Esophagus (tissue), 2 donors: ENCODE data around the gene HDDC2. TPM values are rescaled to one million over a fixed set of nuclear protein-coding genes. Genes with fewer than 3 reads are reported as not detected.
A peak's percentile ranks its signal among the peaks of the same experiment; 100 is the strongest.

ENCODE experiments used
- H3K27ac ChIP-seq, 2 donors: one replicate each; pipeline ENCODE4 v1.5.1; 2013; ENCODE audit warnings: low read depth in 2 of 2, mild to moderate bottlenecking in 2 of 2, inconsistent platforms in 1 of 2, low read length in 1 of 2, moderate library complexity in 1 of 2
- H3K27me3 ChIP-seq, 2 donors: one replicate each; pipeline ENCODE4 v1.6.1; 2013; ENCODE audit warnings: low read length in 2 of 2, control low read depth in 1 of 2, mild to moderate bottlenecking in 1 of 2; ENCODE audit not compliant: insufficient read depth in 2 of 2, control insufficient read depth in 1 of 2
- H3K36me3 ChIP-seq, 2 donors: one replicate each; pipeline ENCODE4 v1.6.1; 2013; ENCODE audit warnings: low read length in 1 of 2; ENCODE audit not compliant: control insufficient read depth in 2 of 2, insufficient read depth in 2 of 2
- H3K4me1 ChIP-seq, 2 donors: one replicate each; pipeline ENCODE4 v1.6.1; 2013; ENCODE audit warnings: low read length in 1 of 2; ENCODE audit not compliant: control insufficient read depth in 2 of 2, insufficient read depth in 2 of 2
- H3K4me3 ChIP-seq, 2 donors: one replicate each; pipeline ENCODE4 v1.5.1; 2013; ENCODE audit warnings: low read length in 2 of 2, mild to moderate bottlenecking in 2 of 2, low read depth in 1 of 2, moderate library complexity in 1 of 2
- H3K9me3 ChIP-seq, 2 donors: one replicate each; pipeline ENCODE4 v1.6.1; 2013; ENCODE audit warnings: mild to moderate bottlenecking in 2 of 2, low read depth in 1 of 2, low read length in 1 of 2, moderate library complexity in 1 of 2; ENCODE audit not compliant: control insufficient read depth in 2 of 2, insufficient read depth in 1 of 2
- WGBS, 2 donors: extraction: QIAGEN DNeasy Blood & Tissue Kit; methylation state at CpG; one replicate each; pipeline ENCODE4 v1.1.7; 2013; 5-methylcytosine and 5-hydroxymethylcytosine counted together
- polyA plus RNA-seq, 2 donors: library from polyadenylated mRNA; stranded (reverse); fragments of 200-250 nt; gene quantifications; one replicate each; pipeline ENCODE4 v1.2.3, GENCODE V29; 2013
- donor health status: healthy with polysubstance abuse.
- donor health status: Bipolar disorder and iron deficiency.

The HDDC2 gene
- polyA plus RNA-seq, 2 donors, result 63.5 to 68.9 TPM

DNA sequence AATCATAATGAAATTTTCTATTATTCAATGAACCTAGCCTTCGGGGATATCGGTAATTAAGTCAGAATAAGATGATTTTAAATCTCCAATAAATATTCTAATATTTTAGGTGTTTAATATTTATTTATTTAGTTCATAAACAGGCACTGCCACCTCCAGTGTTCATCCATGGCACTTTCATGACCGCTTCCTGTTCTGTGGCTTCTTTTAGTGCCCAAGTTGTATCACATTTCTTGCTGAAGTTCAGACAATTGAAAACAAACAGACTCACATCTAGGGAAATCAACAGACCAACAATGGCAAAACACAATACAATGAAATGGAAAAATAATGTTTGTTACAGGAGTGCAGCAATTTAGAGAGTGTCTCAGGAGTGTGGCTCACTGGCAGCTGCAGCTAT, 26.0 kb downstream of the HDDC2 start:
- no peaks in the 10 kb centered on the region for H3K27me3 ChIP-seq
- WGBS, 2 donors, result 94 to 96% methylated on average over 3 of the region's 3 CpGs
- H3K4me3 ChIP-seq, result no peak overlapping the region
- H3K27ac ChIP-seq, result no peak overlapping the region
- peaks cover 0 to 5% of the 10 kb centered on the region in 2 donors for H3K4me1 ChIP-seq
- H3K9me3 ChIP-seq, result peaks cover 0 to 2% of the 10 kb centered on the region in 2 donors
- peaks cover 0 to 32% of the 10 kb centered on the region in 2 donors for H3K36me3 ChIP-seq

DNA sequence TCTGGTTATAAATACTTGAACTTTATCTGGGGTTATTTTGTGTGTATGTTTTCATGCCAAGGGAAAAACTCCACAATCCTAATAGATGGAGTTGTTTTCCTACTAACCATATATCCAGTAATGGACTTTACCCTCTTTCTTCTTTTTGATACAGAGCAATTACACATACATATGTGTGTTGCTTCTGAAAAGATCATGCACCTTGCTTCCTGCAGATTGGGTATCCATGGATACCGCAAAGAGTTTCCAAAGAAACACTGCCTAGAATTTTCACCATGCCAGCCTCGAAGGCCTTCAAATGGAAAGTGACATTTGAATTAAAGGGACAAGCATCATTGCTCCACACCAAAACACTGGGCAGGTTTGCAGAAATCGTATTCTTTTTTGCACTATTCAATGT, 26.8 kb downstream of the HDDC2 start:
- Histone ChIP-seq H3K9me3 (no peaks in the 10 kb centered on the region), H3K4me3 (no peak overlapping the region), H3K36me3 (peaks cover 0 to 26% of the 10 kb centered on the region in 2 donors), H3K27me3 (no peaks in the 10 kb centered on the region), H3K27ac (no peak overlapping the region), H3K4me1 (peaks cover 0 to 5% of the 10 kb centered on the region in 2 donors)
- 71 to 77% methylated on average over 3 of the region's 3 CpGs for WGBS, 2 donors

DNA sequence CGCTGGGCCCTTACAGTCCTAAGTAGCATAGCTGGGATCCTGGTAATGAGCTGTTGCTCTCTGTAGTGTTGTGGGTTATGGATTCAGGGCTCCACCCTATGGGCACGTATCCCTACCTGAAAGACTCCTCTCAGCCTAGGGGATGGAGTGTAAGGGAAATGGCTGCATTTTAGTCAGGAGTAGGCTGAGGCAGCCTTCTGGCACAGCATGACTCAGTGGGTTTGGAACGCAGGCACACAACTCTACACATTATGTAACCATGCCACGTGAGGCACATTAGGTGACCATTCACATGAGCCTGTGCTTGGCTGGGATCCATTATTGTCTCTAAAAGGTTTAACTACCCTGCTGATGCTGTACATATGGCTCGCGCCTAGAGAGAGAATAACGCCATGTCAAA, 27.8 kb downstream of the HDDC2 start:
- H3K27ac ChIP-seq, result peak overlapping the region in 1 of 2 donors; percentile 35
- peaks cover 0 to 24% of the 10 kb centered on the region in 2 donors for H3K36me3 ChIP-seq
- no peaks in the 10 kb centered on the region for H3K27me3 ChIP-seq
- H3K4me3 ChIP-seq, result no peak overlapping the region
- WGBS, 2 donors, result 80 to 81% methylated on average over 7 of the region's 7 CpGs
- peaks cover 0 to 5% of the 10 kb centered on the region in 2 donors for H3K4me1 ChIP-seq
- no peaks in the 10 kb centered on the region for H3K9me3 ChIP-seq

DNA sequence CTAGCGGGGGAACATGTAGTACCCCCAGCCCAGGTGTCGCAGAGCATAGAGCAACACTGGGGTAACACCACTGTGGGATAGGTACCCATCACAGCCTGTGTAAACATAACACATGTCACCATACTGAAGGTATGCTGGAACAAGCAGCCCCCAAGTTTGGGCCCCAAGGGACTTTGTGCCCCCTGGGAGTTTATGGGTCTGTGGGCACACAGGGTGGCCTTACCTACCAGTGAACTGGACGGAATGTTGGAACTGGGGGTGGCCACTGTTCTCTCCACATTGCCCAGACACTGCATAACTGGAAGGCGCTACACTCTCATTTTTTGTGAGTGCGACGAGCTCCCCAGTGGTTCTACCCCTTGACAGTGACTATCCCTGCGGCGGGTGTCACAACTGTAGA, 28.5 kb downstream of the HDDC2 start:
- peaks cover 0 to 26% of the 10 kb centered on the region in 2 donors for H3K36me3 ChIP-seq
- no peak overlapping the region for H3K27ac ChIP-seq
- no peak overlapping the region for H3K4me3 ChIP-seq
- H3K9me3 ChIP-seq, result no peaks in the 10 kb centered on the region
- WGBS, 2 donors, result 99 to 100% methylated on average over 8 of the region's 8 CpGs
- H3K27me3 ChIP-seq, result no peaks in the 10 kb centered on the region
- H3K4me1 ChIP-seq, result peaks cover 0 to 5% of the 10 kb centered on the region in 2 donors

DNA sequence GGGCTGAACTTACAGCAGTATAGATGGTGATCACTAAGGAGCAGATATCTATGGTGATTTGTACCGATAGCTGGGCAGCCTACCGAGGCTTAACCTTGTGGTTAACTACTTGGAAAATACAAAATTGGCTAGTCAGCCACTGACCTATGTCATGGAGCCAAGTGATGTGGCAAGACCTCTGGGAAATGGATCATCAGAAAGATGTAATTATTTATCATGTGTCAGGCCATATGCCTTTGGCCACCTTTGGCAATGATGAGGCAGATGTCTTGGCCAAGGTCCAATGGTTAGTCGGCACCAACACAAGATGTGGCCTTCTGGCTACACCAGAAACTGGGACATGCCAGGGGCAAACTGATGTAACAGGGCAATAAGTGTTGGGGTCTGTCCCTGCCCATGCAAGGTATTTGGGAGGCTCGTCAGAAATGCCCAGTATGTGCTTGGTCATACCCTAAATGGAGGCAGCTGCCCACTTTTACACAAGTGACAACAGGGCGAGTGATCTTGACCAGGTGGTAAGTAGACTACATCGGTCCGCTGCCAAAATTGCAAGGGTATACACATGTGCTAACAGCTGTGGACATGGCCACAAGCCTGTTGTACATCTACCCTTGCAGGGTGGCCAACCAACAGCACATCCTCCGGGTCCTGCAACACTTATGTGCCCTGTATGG, 30.1 kb downstream of the HDDC2 start:
- peaks cover 0 to 31% of the 10 kb centered on the region in 2 donors for H3K36me3 ChIP-seq
- WGBS, 2 donors, result 93 to 94% methylated on average over 8 of the region's 8 CpGs
- H3K9me3 ChIP-seq, result no peaks in the 10 kb centered on the region
- peaks cover 0 to 7% of the 10 kb centered on the region in 2 donors for H3K4me1 ChIP-seq
- H3K4me3 ChIP-seq, result no peak overlapping the region
- H3K27me3 ChIP-seq, result no peaks in the 10 kb centered on the region
- no peak overlapping the region for H3K27ac ChIP-seq

DNA sequence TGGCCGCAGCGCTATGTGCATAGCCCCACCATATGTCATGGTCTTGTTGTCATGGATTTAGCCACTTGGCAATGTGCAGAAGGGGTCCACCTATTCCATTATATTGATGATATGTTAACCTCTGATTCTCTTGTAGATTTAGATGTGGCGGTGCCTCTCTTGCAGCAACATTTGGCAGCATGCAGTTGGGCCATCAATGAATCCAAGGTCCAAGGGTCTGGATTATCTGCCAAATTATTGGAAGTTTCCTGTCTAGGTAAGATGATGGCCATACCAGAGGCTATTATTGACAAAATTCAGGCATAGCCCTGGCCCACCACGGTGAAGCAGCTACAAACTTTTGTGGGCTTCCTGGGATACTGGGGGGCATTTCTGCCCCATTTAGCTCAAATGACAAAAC, 31.4 kb downstream of the HDDC2 start:
- 97 to 98% methylated on average over 4 of the region's 4 CpGs for WGBS, 2 donors
- H3K36me3 ChIP-seq, result peaks cover 0 to 29% of the 10 kb centered on the region in 2 donors

DNA sequence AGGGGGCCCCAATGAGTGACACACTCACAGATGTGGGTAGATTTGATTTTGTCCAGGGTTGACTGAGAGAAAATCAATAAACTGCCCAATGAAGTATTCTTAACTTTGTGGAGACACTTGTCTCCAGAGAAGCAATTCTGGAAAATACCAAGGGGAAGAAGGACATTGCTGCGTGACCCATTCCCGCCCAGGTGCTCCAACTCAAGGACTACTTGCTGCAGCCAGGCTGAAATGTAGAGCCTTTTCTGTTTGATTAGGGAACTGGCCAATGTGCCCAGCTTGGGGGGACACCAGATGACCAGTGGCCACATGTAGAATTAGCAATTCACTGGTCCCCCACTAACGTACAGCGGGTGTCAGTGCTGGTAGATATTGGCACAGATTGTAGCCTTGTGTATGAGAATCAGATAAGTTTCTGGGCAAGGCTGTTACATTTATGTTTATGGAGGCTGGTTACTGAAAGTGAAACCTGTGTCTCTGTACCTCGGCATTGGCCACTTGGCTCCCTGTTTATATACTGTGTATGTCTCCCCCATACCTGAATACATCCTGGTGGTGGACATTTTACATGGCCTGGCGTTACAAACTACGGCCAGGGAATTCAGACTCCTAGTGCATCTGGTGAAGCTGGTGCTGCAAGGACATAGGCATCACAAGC, 32.3 kb downstream of the HDDC2 start:
- H3K4me1 ChIP-seq, result peaks cover 0 to 7% of the 10 kb centered on the region in 2 donors
- H3K36me3 ChIP-seq, result peaks cover 0 to 30% of the 10 kb centered on the region in 2 donors
- H3K27me3 ChIP-seq, result no peaks in the 10 kb centered on the region
- no peak overlapping the region for H3K4me3 ChIP-seq
- no peaks in the 10 kb centered on the region for H3K9me3 ChIP-seq
- H3K27ac ChIP-seq, result no peak overlapping the region
- WGBS, 2 donors, result 77 to 95% methylated on average over 7 of the region's 7 CpGs

More for the DNA sequence above, 31.4 kb downstream of the HDDC2 start:
- Histone ChIP-seq H3K27ac (no peak overlapping the region), H3K27me3 (no peaks in the 10 kb centered on the region), H3K4me1 (peaks cover 0 to 7% of the 10 kb centered on the region in 2 donors), H3K9me3 (no peaks in the 10 kb centered on the region), H3K4me3 (no peak overlapping the region)

DNA sequence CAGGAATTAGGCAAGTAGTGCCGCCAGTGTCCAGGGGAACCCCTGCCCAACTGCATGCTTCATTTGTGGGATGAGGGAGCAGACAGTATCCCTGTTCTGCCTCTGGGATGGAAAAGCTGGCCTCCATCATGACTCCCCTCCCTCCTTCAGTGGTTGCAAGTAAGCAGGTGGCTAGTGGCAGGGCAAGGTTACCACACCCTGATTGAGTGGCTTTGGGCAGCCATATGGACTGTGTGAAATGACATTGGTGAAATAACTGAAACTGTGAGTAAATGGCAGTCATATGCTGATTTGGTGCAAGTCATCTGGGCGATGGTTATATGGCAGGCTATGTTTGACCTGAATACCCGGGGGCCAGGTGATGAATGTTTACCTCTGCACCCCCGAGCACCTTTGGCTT, 33.0 kb downstream of the HDDC2 start:
- Histone ChIP-seq H3K27me3 (no peaks in the 10 kb centered on the region), H3K27ac (no peak overlapping the region), H3K9me3 (no peaks in the 10 kb centered on the region), H3K36me3 (peaks cover 0 to 27% of the 10 kb centered on the region in 2 donors), H3K4me1 (peaks cover 0 to 6% of the 10 kb centered on the region in 2 donors), H3K4me3 (no peak overlapping the region)
- 96% methylated on average over 4 of the region's 4 CpGs for WGBS, 2 donors

DNA sequence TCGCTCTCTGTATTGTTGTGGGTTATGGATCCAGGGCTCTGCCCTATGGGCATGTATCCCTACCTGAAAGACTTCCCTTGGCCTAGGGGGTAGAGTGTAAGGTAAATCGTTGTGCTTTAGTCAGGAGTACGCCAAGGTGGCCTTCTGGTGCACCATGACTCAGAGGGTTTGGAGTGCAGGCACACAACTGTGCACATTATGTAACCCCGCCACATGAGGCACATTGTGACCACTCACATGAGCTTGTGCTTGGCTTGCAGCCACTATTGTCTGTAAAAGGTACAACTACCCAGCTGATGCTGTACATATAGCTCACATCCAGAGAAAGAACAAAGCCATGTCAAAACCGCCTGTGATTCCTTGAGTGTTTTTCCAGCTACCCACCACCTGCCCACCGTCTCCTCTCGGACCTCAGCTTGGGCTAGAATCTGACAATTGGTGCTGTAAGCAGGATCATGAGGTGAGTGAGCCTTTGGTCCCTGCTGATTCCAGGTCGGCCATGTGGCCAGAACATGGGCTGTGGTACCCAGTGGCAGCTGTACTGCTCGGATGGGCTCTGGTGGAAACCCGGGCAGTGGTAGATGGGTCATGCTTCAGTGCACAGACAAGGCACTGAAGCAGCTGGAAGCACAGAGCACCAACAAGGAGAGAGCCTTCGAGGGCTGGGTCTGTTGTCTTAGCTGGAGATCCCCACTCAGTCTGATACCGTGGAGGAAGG, 33.8 kb downstream of the HDDC2 start:
- H3K27me3 ChIP-seq, result no peaks in the 10 kb centered on the region
- no peak overlapping the region for H3K4me3 ChIP-seq
- no peak overlapping the region for H3K27ac ChIP-seq
- peaks cover 0 to 2% of the 10 kb centered on the region in 2 donors for H3K4me1 ChIP-seq
- peaks cover 0 to 26% of the 10 kb centered on the region in 2 donors for H3K36me3 ChIP-seq
- no peaks in the 10 kb centered on the region for H3K9me3 ChIP-seq
- 88 to 91% methylated on average over 12 of the region's 12 CpGs for WGBS, 2 donors
